PFSK-1 (cell line): Measurements from ENCODE around the gene CD24.

ENCODE experiments used
- FOXP2 ChIP-seq: optimal IDR thresholded peaks from 2 replicates; pipeline ENCODE3; 2011; ENCODE audit warnings: borderline replicate concordance, control low read depth, inconsistent platforms; ENCODE audit not compliant: insufficient read depth; ENCODE audit errors: extremely low read length, extremely low read depth
- POLR2AphosphoS5 ChIP-seq: IDR thresholded peaks from 2 replicates; pipeline ENCODE4 v1.6.1; 2012; ENCODE audit warnings: low read depth, mild to moderate bottlenecking, control low read depth, low read length, moderate library complexity
- SIN3A ChIP-seq: IDR thresholded peaks from 2 replicates; pipeline ENCODE4 v1.6.1; 2012; ENCODE audit warnings: mild to moderate bottlenecking, low read length, moderate library complexity, borderline replicate concordance; ENCODE audit not compliant: insufficient read depth
- TAF1 ChIP-seq: IDR thresholded peaks from 2 replicates; pipeline ENCODE4 v1.6.1; 2012; ENCODE audit warnings: low read length, control low read depth, borderline replicate concordance; ENCODE audit not compliant: insufficient read depth
- TF ChIP-seq, protein P1 (sequence below), 2 experiments: IDR thresholded peaks; 2 replicates each; pipeline versions ENCODE4 v1.6.1 to v1.8.0; 2011 to 2012; ENCODE audit warnings: low read depth in 2 of 2, low read length in 2 of 2, control low read depth in 1 of 2, inconsistent platforms in 1 of 2, mild to moderate bottlenecking in 1 of 2, moderate library complexity in 1 of 2; ENCODE audit not compliant: insufficient read depth in 1 of 2

CD24 gene

DNA sequence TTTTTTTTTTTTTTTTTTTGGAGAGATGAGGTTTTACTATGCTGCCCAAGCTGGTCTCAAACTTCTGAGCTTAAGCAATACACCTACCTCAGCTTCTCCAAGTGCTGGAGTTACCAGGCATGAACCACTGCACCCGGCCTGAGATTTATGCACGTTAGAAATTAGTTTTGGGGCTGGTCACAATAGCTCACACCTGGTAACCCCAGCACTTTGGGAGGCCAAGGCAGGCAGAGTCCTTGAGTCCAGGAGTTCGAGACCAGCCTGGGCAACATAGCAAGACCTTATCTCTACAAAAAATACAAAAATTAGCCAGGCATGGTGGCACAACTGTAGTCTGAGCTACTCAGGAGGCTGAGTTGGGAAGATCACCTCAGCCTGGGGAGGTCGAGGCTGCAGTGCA, 51.9 kb downstream of the CD24 start:
- TF ChIP-seq FOXP2, result no peak
- no peak for TF ChIP-seq SIN3A
- TF ChIP-seq TAF1, result no peak
- TF ChIP-seq POLR2AphosphoS5, result no peak
- TF ChIP-seq, protein P1, sequence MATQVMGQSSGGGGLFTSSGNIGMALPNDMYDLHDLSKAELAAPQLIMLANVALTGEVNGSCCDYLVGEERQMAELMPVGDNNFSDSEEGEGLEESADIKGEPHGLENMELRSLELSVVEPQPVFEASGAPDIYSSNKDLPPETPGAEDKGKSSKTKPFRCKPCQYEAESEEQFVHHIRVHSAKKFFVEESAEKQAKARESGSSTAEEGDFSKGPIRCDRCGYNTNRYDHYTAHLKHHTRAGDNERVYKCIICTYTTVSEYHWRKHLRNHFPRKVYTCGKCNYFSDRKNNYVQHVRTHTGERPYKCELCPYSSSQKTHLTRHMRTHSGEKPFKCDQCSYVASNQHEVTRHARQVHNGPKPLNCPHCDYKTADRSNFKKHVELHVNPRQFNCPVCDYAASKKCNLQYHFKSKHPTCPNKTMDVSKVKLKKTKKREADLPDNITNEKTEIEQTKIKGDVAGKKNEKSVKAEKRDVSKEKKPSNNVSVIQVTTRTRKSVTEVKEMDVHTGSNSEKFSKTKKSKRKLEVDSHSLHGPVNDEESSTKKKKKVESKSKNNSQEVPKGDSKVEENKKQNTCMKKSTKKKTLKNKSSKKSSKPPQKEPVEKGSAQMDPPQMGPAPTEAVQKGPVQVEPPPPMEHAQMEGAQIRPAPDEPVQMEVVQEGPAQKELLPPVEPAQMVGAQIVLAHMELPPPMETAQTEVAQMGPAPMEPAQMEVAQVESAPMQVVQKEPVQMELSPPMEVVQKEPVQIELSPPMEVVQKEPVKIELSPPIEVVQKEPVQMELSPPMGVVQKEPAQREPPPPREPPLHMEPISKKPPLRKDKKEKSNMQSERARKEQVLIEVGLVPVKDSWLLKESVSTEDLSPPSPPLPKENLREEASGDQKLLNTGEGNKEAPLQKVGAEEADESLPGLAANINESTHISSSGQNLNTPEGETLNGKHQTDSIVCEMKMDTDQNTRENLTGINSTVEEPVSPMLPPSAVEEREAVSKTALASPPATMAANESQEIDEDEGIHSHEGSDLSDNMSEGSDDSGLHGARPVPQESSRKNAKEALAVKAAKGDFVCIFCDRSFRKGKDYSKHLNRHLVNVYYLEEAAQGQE (IDR thresholded peaks at IDR 0.05; ENCODE audit: insufficient read depth in 1 of 2, low read depth in 2 of 2, low read length in 2 of 2), result no peak
